ENCODE results near the gene ZDHHC9.

DNA sequence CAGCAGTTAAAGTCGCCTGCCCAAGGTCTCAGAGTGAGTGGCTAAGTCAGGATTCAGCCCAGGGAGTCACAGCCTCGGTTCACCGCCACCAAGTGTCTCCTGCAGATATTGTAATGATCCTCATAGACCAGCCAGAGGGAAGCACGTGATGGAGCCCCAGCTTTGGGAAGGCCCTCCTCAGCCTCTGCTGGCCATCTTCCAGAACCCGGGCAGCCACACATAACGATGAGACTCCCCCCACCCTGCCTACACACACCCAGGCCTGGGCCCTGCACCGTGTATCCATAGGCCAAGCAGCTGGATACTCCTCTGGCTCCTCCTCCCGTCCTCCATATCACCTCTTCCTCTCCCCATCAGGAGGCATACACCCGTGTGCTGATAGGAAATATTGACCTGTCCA is 83.5 kb downstream of the ZDHHC9 start:
- TF ChIP-seq, protein P1, sequence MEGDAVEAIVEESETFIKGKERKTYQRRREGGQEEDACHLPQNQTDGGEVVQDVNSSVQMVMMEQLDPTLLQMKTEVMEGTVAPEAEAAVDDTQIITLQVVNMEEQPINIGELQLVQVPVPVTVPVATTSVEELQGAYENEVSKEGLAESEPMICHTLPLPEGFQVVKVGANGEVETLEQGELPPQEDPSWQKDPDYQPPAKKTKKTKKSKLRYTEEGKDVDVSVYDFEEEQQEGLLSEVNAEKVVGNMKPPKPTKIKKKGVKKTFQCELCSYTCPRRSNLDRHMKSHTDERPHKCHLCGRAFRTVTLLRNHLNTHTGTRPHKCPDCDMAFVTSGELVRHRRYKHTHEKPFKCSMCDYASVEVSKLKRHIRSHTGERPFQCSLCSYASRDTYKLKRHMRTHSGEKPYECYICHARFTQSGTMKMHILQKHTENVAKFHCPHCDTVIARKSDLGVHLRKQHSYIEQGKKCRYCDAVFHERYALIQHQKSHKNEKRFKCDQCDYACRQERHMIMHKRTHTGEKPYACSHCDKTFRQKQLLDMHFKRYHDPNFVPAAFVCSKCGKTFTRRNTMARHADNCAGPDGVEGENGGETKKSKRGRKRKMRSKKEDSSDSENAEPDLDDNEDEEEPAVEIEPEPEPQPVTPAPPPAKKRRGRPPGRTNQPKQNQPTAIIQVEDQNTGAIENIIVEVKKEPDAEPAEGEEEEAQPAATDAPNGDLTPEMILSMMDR (IDR thresholded peaks at IDR 0.05): no peak
- no peak for TF ChIP-seq EP300 (IDR thresholded peaks at IDR 0.05)

Data from ovary (tissue), 3 donors.